CD4-positive, alpha-beta T cell (primary cell): ENCODE results near the gene MGAM2. TPM values are rescaled to one million over a fixed set of nuclear protein-coding genes. Genes with fewer than 3 reads are reported as not detected.

ENCODE experiments used
- ATAC-seq: fragments of 200-7000 bp; cut with Tn5 transposase; one replicate; pipeline ENCODE4 v1.10.0; 2022; ENCODE audit warnings: mild to moderate bottlenecking; ENCODE audit not compliant: poor library complexity
- CTCF ChIA-PET: fragments of 350-600 bp; sonication (Branson Sonifier 250); formaldehyde crosslinking; loops from one replicate; lab custom pipeline; 2021; ENCODE audit warnings: antibody characterized with exemption, inconsistent platforms; lab: Charles Lee
- POLR2A ChIA-PET: fragments of 350-600 bp; sonication (Branson Sonifier 250); formaldehyde crosslinking; loops from one replicate; lab custom pipeline; 2021; ENCODE audit warnings: antibody characterized with exemption, inconsistent platforms; lab: Charles Lee
- DNase-seq, 14 experiments: peaks; one replicate each; pipeline ENCODE4 v3.0.0-alpha.2; 2013 to 2020; ENCODE audit warnings: mixed read lengths in 2 of 14
- H3K27ac ChIP-seq, 2 donors: one replicate each; pipeline versions ENCODE4 v1.5.1 to v1.7.0; 2013; ENCODE audit warnings: low read length in 2 of 2, low read depth in 1 of 2, mild to moderate bottlenecking in 1 of 2
- H3K27me3 ChIP-seq, 2 experiments: 1 replicate in 1 of 2; 2 replicates in 1 of 2; pipeline versions ENCODE4 v1.6.1 to v1.7.0; 2013; ENCODE audit warnings: low read length in 2 of 2, control low read depth in 1 of 2, mild to moderate bottlenecking in 1 of 2, moderate library complexity in 1 of 2; ENCODE audit not compliant: insufficient read depth in 2 of 2, control insufficient read depth in 1 of 2
- H3K36me3 ChIP-seq: one replicate; pipeline ENCODE4 v1.6.1; 2013; ENCODE audit warnings: low read length, control low read depth; ENCODE audit not compliant: insufficient read depth
- H3K4me1 ChIP-seq: one replicate; pipeline ENCODE4 v1.6.1; 2013; ENCODE audit warnings: low read length, control low read depth; ENCODE audit not compliant: insufficient read depth
- H3K4me3 ChIP-seq: one replicate; pipeline ENCODE4 v1.5.1; 2013; ENCODE audit warnings: mild to moderate bottlenecking, low read length, moderate library complexity
- H3K9me3 ChIP-seq, 2 experiments: 1 replicate in 1 of 2; 2 replicates in 1 of 2; pipeline versions ENCODE4 v1.6.1 to v1.7.0; 2013; ENCODE audit warnings: low read length in 2 of 2, mild to moderate bottlenecking in 2 of 2, control low read depth in 1 of 2, moderate library complexity in 1 of 2; ENCODE audit not compliant: control insufficient read depth in 1 of 2, insufficient read depth in 1 of 2
- H3K27ac Mint-ChIP-seq: one replicate; pipeline ENCODE4 v1.8.0; 2020; ENCODE audit warnings: mixed read lengths
- H3K27me3 Mint-ChIP-seq: one replicate; pipeline ENCODE4 v1.8.0; 2021; ENCODE audit warnings: mixed read lengths
- H3K36me3 Mint-ChIP-seq: one replicate; pipeline ENCODE4 v1.8.0; 2021; ENCODE audit warnings: low read depth, mixed read lengths
- H3K4me1 Mint-ChIP-seq: one replicate; pipeline ENCODE4 v1.8.0; 2021; ENCODE audit warnings: low read depth, mixed read lengths
- H3K4me3 Mint-ChIP-seq: one replicate; pipeline ENCODE4 v1.8.0; 2020; ENCODE audit warnings: mild to moderate bottlenecking, mixed read lengths
- H3K9me3 Mint-ChIP-seq: one replicate; pipeline ENCODE4 v1.8.0; 2020; ENCODE audit warnings: mixed read lengths
- intact Hi-C, 2 experiments: fragments of 100-400 bp; cut with DNase I in 1 of 2; cut with micrococcal nuclease in 1 of 2; formaldehyde crosslinking; loops; one replicate each; pipeline versions ENCODE4 v1.15.1 to v1.9.0; 2023 to 2025; cut with DNase I, micrococcal nuclease
- total RNA-seq, 174 experiments: library from RNA in 2 of 174; stranded (reverse) in 2 of 174; gene quantifications; one replicate each; pipeline ENCODE4 v1.2.3 and lab custom pipeline; 2021 to 2026
- TF ChIP-seq, protein P1 (sequence below): fragments of 200-600 bp; IDR thresholded peaks from one replicate; pipeline ENCODE4 v1.8.0; 2022; ENCODE audit warnings: antibody characterized with exemption, mild to moderate bottlenecking

Gene MGAM2
- total RNA-seq, 2 experiments from 2014 or later: not detected

DNA sequence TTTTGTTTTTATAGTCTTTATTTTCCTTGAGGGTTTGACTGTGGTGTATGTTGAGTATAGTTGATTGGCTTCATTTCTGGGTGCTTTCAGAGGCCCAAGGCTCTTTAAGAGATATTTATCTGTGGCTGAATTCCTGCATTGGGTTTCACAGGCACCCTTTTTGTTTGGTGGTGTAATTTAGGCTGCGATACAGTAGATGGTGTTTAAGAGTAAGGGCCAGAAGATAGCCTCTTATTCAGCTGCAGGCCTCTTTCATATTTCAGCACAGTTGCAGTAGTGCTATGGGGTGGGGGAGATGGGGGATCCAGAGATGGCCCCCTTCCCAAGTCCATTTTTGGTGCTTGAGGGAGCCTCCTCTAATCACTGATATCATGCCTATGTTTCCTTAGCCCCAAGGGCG is 69.7 kb downstream of the MGAM2 start:
- TF ChIP-seq, protein P1, sequence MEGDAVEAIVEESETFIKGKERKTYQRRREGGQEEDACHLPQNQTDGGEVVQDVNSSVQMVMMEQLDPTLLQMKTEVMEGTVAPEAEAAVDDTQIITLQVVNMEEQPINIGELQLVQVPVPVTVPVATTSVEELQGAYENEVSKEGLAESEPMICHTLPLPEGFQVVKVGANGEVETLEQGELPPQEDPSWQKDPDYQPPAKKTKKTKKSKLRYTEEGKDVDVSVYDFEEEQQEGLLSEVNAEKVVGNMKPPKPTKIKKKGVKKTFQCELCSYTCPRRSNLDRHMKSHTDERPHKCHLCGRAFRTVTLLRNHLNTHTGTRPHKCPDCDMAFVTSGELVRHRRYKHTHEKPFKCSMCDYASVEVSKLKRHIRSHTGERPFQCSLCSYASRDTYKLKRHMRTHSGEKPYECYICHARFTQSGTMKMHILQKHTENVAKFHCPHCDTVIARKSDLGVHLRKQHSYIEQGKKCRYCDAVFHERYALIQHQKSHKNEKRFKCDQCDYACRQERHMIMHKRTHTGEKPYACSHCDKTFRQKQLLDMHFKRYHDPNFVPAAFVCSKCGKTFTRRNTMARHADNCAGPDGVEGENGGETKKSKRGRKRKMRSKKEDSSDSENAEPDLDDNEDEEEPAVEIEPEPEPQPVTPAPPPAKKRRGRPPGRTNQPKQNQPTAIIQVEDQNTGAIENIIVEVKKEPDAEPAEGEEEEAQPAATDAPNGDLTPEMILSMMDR: no peak
- no peak for DNase-seq
- no peaks in the 10 kb centered on the region for H3K4me1 ChIP-seq
- ChIA-PET POLR2A (no interaction called here), CTCF (no interaction called here)
- no peaks in the 10 kb centered on the region for H3K4me1 Mint-ChIP-seq
- ATAC-seq: no peak
- H3K9me3 ChIP-seq: no peaks in the 10 kb centered on the region
- H3K4me3 ChIP-seq: no peak overlapping the region
- no peak overlapping the region for H3K27ac Mint-ChIP-seq
- H3K9me3 Mint-ChIP-seq: no peaks in the 10 kb centered on the region
- no peaks in the 10 kb centered on the region for H3K36me3 Mint-ChIP-seq
- H3K27me3 ChIP-seq: peaks cover 0 to 6% of the 10 kb centered on the region in 2 experiments
- H3K36me3 ChIP-seq: no peaks in the 10 kb centered on the region
- intact Hi-C loops: loop anchor here in 1 of 2 experiments (10.0 kb wide), 1 partner anchor 526 kb away; no protein-coding TSS in a partner anchor
- no peak overlapping the region for H3K27ac ChIP-seq
- no peaks in the 10 kb centered on the region for H3K27me3 Mint-ChIP-seq
- no peak overlapping the region for H3K4me3 Mint-ChIP-seq

- CTCF ChIA-PET: no interaction called here
- DNase-seq: no peak
- Histone ChIP-seq H3K27ac (no peak overlapping the region), H3K27me3 (peaks cover 0 to 6% of the 10 kb centered on the region in 2 experiments), H3K4me1 (no peaks in the 10 kb centered on the region), H3K36me3 (no peaks in the 10 kb centered on the region), H3K9me3 (no peaks in the 10 kb centered on the region), H3K4me3 (no peak overlapping the region)
- H3K27me3 Mint-ChIP-seq: no peaks in the 10 kb centered on the region
- H3K36me3 Mint-ChIP-seq: no peaks in the 10 kb centered on the region
- H3K27ac Mint-ChIP-seq: no peak overlapping the region
- H3K4me3 Mint-ChIP-seq: no peak overlapping the region
- POLR2A ChIA-PET: no interaction called here
- ATAC-seq: no peak
- H3K4me1 Mint-ChIP-seq: no peaks in the 10 kb centered on the region
- no peaks in the 10 kb centered on the region for H3K9me3 Mint-ChIP-seq
- TF ChIP-seq, protein P1: no peak
- intact Hi-C loops: loop anchor here in 1 of 2 experiments (10.0 kb wide), 1 partner anchor 527 kb away; no protein-coding TSS in a partner anchor
Observed at GRCh38 chr7:142181966-142182365, 70.4 kb downstream of the MGAM2 start.

DNA sequence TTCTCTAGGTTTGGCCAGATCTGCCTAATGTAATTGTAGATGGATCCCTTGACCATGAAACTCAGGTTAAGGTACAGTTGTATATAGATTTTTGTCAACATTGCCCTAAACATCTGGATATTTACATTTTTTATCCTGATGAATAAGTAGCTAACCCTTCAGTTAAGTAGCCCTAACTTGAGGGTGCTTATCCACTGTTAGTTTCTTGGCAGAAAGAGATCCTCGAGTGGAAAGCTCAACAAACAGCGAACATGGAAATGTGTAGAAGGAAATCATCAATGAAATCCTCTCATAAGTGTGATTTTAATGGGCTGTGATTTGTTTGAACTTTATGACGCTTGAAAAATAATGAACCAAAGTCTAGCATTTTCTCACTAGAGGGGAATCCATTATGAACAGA is 73.6 kb downstream of the MGAM2 start:
- TF ChIP-seq, protein P1: no peak
- no peak overlapping the region for H3K27ac Mint-ChIP-seq
- H3K36me3 Mint-ChIP-seq: no peaks in the 10 kb centered on the region
- H3K27ac ChIP-seq: no peak overlapping the region
- H3K4me3 Mint-ChIP-seq: no peak overlapping the region
- POLR2A ChIA-PET: no interaction called here
- H3K4me3 ChIP-seq: no peak overlapping the region
- H3K27me3 ChIP-seq: peaks cover 0 to 6% of the 10 kb centered on the region in 2 experiments
- H3K36me3 ChIP-seq: no peaks in the 10 kb centered on the region
- intact Hi-C loops: loop anchor here in 1 of 2 experiments (10.0 kb wide), 1 partner anchor 530 kb away; no protein-coding TSS in a partner anchor
- no peaks in the 10 kb centered on the region for H3K9me3 Mint-ChIP-seq
- CTCF ChIA-PET: no interaction called here
- no peaks in the 10 kb centered on the region for H3K4me1 Mint-ChIP-seq
- H3K4me1 ChIP-seq: no peaks in the 10 kb centered on the region
- no peaks in the 10 kb centered on the region for H3K9me3 ChIP-seq
- DNase-seq (no peak), ATAC-seq (no peak)
- H3K27me3 Mint-ChIP-seq: peaks cover 4% of the 10 kb centered on the region
